Smooth muscle cell (in vitro differentiated cells): ENCODE results near the gene METTL15. TPM values are rescaled to one million over a fixed set of nuclear protein-coding genes. Genes with fewer than 3 reads are reported as not detected.
"Not testable (repeated sequence)": the region's sequence is repeated elsewhere in the genome, so short reads cannot be mapped to it uniquely, and the experiment has no call there.

Experiments used
- DNase-seq: peaks from one replicate; lab custom pipeline; 2025; ENCODE audit not compliant: unreplicated experiment; lab: John Stamatoyannopoulos, UW
- H2AFZ ChIP-seq: fragments of 200-600 bp; sonication (generic); 2 replicates; pipeline ENCODE4 v1.6.0; 2016; ENCODE audit warnings: antibody characterized with exemption, low read depth, mild to moderate bottlenecking
- H3F3A ChIP-seq: fragments of 200-600 bp; sonication (generic); 2 replicates; pipeline ENCODE4 v1.6.0; 2017; ENCODE audit warnings: antibody characterized with exemption, low read depth
- H3K27ac ChIP-seq: fragments of 200-600 bp; sonication (generic); 2 replicates; pipeline ENCODE4 v1.5.1; 2016; ENCODE audit warnings: low read depth, mild to moderate bottlenecking
- H3K27me3 ChIP-seq: fragments of 200-600 bp; sonication (generic); 2 replicates; pipeline ENCODE4 v1.6.1; 2016; ENCODE audit warnings: low read depth, mild to moderate bottlenecking
- H3K36me3 ChIP-seq: fragments of 200-600 bp; sonication (generic); 2 replicates; pipeline ENCODE4 v1.5.1; 2016; ENCODE audit warnings: low read depth
- H3K4me1 ChIP-seq: fragments of 200-600 bp; sonication (generic); 2 replicates; pipeline ENCODE4 v1.5.1; 2016; ENCODE audit warnings: low read depth
- H3K4me2 ChIP-seq: fragments of 200-600 bp; sonication (generic); 2 replicates; pipeline ENCODE4 v1.6.0; 2016; ENCODE audit warnings: mild to moderate bottlenecking
- H3K4me3 ChIP-seq: fragments of 200-600 bp; sonication (generic); 2 replicates; pipeline ENCODE4 v1.5.1; 2016; ENCODE audit warnings: mild to moderate bottlenecking
- H3K79me2 ChIP-seq: fragments of 200-600 bp; sonication (generic); 2 replicates; pipeline ENCODE4 v1.6.0; 2016; ENCODE audit warnings: low read depth, mild to moderate bottlenecking
- H3K9ac ChIP-seq: fragments of 200-600 bp; sonication (generic); 2 replicates; pipeline ENCODE4 v1.6.0; 2016; ENCODE audit warnings: low read depth
- H3K9me3 ChIP-seq: fragments of 200-600 bp; sonication (generic); replicated peaks from 2 replicates; pipeline ENCODE4 v1.5.1; 2016; ENCODE audit warnings: low read depth
- H4K20me1 ChIP-seq: fragments of 200-600 bp; sonication (generic); 2 replicates; pipeline ENCODE4 v1.6.0; 2016; ENCODE audit warnings: low read depth
- WGBS: methylation state at CpG from one replicate; pipeline ENCODE4 v1.1.7; 2016; ENCODE audit warnings: low lambda C conversion rate; 5-methylcytosine and 5-hydroxymethylcytosine counted together
- polyA plus RNA-seq: library from polyadenylated mRNA; unstranded; fragments of >200 nt; fragmentation: Nextera tagmentation; extraction: Ambion mirVana; gene quantifications from 2 replicates; pipeline ENCODE4 v1.2.1, GENCODE V29; 2016
- total RNA-seq: library from RNA; depleted of rRNA; stranded (reverse); fragments of >200 nt; gene quantifications from 2 replicates; pipeline ENCODE4 v1.2.3, GENCODE V29; 2014
- TF ChIP-seq, protein P1 (sequence below): fragments of 200-600 bp; sonication (generic); IDR thresholded peaks from 2 replicates; pipeline ENCODE4 v1.5.1; 2017; ENCODE audit warnings: borderline replicate concordance, mild to moderate bottlenecking, antibody characterized with exemption; ENCODE audit not compliant: insufficient read depth, poor library complexity, severe bottlenecking

METTL15 gene
- total and polyA plus RNA-seq, 2 experiments from 2014 or later: 8.1 to 26.1 TPM

DNA sequence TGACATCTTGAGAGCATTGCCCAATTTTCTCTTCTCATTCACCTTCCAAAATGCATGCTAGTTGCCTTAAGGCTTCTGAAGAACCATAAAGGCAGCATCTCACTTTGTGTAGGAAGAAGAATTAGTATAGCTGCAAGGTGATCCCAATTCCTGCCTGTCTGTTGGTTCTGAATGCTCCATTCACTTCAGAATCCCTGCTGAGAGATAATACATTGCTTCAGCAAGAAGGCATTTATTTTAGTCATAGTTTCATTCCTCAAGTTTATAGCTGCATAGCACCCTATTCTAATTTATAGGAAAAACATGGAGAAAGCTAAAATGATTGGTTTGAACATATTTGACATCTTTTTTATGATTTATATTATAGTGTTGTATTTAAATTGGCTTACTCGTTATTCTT lies 181.3 kb downstream of the METTL15 start:
- no peak for DNase-seq
- Histone ChIP-seq H3K36me3 (no peaks in the 10 kb centered on the region), H3K4me2 (no peak overlapping the region), H3K9ac (no peak overlapping the region), H3K79me2 (no peaks in the 10 kb centered on the region), H2AFZ (no peak overlapping the region), H3F3A (no peaks in the 10 kb centered on the region), H3K27me3 (no peaks in the 10 kb centered on the region), H3K4me1 (no peaks in the 10 kb centered on the region), H3K4me3 (no peak overlapping the region), H4K20me1 (no peaks in the 10 kb centered on the region), H3K27ac (no peak overlapping the region), H3K9me3 (no peaks in the 10 kb centered on the region)
- WGBS: 97% methylated on average over 1 of the region's 1 CpG
- TF ChIP-seq, protein P1, sequence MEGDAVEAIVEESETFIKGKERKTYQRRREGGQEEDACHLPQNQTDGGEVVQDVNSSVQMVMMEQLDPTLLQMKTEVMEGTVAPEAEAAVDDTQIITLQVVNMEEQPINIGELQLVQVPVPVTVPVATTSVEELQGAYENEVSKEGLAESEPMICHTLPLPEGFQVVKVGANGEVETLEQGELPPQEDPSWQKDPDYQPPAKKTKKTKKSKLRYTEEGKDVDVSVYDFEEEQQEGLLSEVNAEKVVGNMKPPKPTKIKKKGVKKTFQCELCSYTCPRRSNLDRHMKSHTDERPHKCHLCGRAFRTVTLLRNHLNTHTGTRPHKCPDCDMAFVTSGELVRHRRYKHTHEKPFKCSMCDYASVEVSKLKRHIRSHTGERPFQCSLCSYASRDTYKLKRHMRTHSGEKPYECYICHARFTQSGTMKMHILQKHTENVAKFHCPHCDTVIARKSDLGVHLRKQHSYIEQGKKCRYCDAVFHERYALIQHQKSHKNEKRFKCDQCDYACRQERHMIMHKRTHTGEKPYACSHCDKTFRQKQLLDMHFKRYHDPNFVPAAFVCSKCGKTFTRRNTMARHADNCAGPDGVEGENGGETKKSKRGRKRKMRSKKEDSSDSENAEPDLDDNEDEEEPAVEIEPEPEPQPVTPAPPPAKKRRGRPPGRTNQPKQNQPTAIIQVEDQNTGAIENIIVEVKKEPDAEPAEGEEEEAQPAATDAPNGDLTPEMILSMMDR: no peak

DNA sequence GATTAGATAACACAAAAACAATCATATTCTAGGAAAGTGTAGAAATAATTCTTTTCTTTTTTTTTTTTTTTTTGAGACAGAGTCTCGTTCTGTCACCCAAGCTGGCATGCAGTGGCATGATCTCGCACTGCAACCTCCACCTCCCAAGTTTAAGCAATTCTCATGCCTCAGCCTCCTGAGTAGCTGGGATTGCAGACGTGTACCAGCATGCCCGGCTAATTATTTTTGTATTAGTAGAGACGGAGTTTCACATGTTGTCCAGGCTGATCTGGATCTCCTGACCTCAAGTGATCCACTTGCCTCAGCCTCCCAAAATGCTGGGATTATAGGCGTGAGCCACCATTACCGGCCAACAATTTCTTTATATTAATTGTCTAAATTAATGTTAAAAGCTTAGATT lies 182.8 kb downstream of the METTL15 start:
- H2AFZ ChIP-seq, H3K4me1 ChIP-seq, H3K9ac ChIP-seq, H3K4me2 ChIP-seq, H3F3A ChIP-seq, H3K36me3 ChIP-seq, H3K4me3 ChIP-seq, DNase-seq, H3K79me2 ChIP-seq, H3K9me3 ChIP-seq, H4K20me1 ChIP-seq, H3K27me3 ChIP-seq, H3K27ac ChIP-seq: not testable (repeated sequence)
- WGBS: 92% methylated on average over 7 of the region's 7 CpGs

DNA sequence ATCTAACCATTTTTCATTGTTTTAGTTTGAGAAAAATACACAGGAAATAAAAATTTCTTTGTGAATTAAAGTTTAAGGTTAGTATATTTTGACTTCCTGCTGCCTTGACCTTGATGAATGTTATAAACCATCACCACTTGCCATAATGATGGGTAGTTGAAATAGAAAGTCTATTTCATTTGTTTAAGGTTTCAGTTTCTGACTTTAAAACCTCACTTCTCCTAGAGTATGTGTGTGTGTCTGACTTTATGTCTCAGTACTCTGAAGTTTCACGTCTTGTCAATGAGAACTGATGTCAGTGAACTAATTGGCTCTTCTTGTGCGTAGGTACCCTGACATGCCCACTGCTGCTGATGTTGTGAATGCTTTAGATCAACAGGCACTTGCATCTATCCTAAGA lies 188.2 kb downstream of the METTL15 start:
- WGBS: 100% methylated on average over 2 of the region's 2 CpGs
- Histone ChIP-seq H3F3A (no peaks in the 10 kb centered on the region), H2AFZ (no peak overlapping the region), H3K4me1 (no peaks in the 10 kb centered on the region), H4K20me1 (no peaks in the 10 kb centered on the region), H3K36me3 (no peaks in the 10 kb centered on the region), H3K9ac (no peak overlapping the region), H3K79me2 (no peaks in the 10 kb centered on the region), H3K4me3 (no peak overlapping the region), H3K27ac (no peak overlapping the region), H3K9me3 (no peaks in the 10 kb centered on the region), H3K4me2 (no peak overlapping the region), H3K27me3 (no peaks in the 10 kb centered on the region)
- no peak for DNase-seq
- TF ChIP-seq, protein P1: no peak

DNA sequence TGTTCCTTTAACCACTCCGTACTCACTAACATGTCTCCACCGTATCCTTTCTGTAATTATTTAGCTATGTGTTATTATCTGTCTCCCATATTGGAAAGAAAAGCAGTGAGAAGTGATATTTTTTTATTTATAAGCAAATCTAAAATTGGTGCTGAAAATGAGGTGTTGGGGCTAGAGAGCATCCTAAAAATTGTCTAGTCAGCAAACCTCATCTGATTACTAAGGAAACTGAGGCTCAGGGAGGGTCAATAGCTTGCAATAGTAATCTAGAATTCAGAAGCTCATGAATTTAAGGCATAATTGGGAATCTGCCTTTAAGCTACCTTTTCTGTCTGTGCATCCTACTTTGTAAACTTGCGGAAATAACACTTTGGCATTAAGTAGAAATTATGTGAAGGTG lies 190.0 kb downstream of the METTL15 start:
- TF ChIP-seq, protein P1: no peak
- no peaks in the 10 kb centered on the region for H3K4me1 ChIP-seq

More for the DNA sequence above, 190.0 kb downstream of the METTL15 start:
- H3K36me3 ChIP-seq: no peaks in the 10 kb centered on the region
- no peaks in the 10 kb centered on the region for H3K79me2 ChIP-seq
- no peak overlapping the region for H2AFZ ChIP-seq
- no peak for DNase-seq
- no peaks in the 10 kb centered on the region for H3F3A ChIP-seq
- H3K4me3 ChIP-seq: no peak overlapping the region
- no peaks in the 10 kb centered on the region for H4K20me1 ChIP-seq
- H3K9me3 ChIP-seq: no peaks in the 10 kb centered on the region
- 94% methylated on average over 3 of the region's 3 CpGs for WGBS
- no peak overlapping the region for H3K27ac ChIP-seq
- no peaks in the 10 kb centered on the region for H3K27me3 ChIP-seq
- no peak overlapping the region for H3K9ac ChIP-seq
- no peak overlapping the region for H3K4me2 ChIP-seq
